Mammary epithelial cell (primary cell): ENCODE measurements around the gene HSPA6.

Experiments
- EZH2 ChIP-seq: IDR thresholded peaks from 2 replicates; pipeline ENCODE4 v1.6.1; 2012; ENCODE audit warnings: low read length, inconsistent platforms, borderline replicate concordance
- TF ChIP-seq, protein P1 (sequence below), 2 donors: IDR thresholded peaks in 1 of 2; conservative IDR thresholded peaks in 1 of 2; 2 replicates each; pipeline ENCODE4 v1.5.1; 2011 to 2012; ENCODE audit warnings: inconsistent platforms in 2 of 2, low read length in 2 of 2, mild to moderate bottlenecking in 2 of 2, control low read depth in 1 of 2, low read depth in 1 of 2; ENCODE audit not compliant: insufficient read depth in 1 of 2; ENCODE audit errors: extremely low read depth in 1 of 2

GRCh38 chr1:161484613-161485012 is 39.7 kb upstream of the HSPA6 start:
- TF ChIP-seq, protein P1, sequence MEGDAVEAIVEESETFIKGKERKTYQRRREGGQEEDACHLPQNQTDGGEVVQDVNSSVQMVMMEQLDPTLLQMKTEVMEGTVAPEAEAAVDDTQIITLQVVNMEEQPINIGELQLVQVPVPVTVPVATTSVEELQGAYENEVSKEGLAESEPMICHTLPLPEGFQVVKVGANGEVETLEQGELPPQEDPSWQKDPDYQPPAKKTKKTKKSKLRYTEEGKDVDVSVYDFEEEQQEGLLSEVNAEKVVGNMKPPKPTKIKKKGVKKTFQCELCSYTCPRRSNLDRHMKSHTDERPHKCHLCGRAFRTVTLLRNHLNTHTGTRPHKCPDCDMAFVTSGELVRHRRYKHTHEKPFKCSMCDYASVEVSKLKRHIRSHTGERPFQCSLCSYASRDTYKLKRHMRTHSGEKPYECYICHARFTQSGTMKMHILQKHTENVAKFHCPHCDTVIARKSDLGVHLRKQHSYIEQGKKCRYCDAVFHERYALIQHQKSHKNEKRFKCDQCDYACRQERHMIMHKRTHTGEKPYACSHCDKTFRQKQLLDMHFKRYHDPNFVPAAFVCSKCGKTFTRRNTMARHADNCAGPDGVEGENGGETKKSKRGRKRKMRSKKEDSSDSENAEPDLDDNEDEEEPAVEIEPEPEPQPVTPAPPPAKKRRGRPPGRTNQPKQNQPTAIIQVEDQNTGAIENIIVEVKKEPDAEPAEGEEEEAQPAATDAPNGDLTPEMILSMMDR (conservative IDR thresholded peaks at IDR 0.05 in 1 of 2, IDR thresholded peaks at IDR 0.05 in 1 of 2; ENCODE audit: extremely low read depth in 1 of 2, insufficient read depth in 1 of 2, low read depth in 1 of 2, low read length in 2 of 2), result peak; percentile 31 to 32
- no peak for TF ChIP-seq EZH2
